Chondrocyte (in vitro differentiated cells): ENCODE data around the gene TXN2. TPM values are rescaled to one million over a fixed set of nuclear protein-coding genes. Genes with fewer than 3 reads are reported as not detected.
A peak's percentile ranks its signal among the peaks of the same experiment; 100 is the strongest.

Source experiments
- DNase-seq: peaks from one replicate; pipeline ENCODE4 v3.0.0; 2021; ENCODE audit warnings: mixed read lengths, low spot score
- H3K27ac Mint-ChIP-seq: one replicate; pipeline ENCODE4 v1.8.0; 2021; ENCODE audit warnings: mild to moderate bottlenecking, moderate library complexity, mixed read lengths; ENCODE audit not compliant: unreplicated experiment
- H3K27me3 Mint-ChIP-seq: 2 replicates; pipeline ENCODE4 v1.8.0; 2021; ENCODE audit warnings: low read depth, mixed read lengths
- H3K36me3 Mint-ChIP-seq: 2 replicates; pipeline ENCODE4 v1.8.0; 2021; ENCODE audit warnings: low read depth, mixed read lengths
- H3K4me1 Mint-ChIP-seq: 2 replicates; pipeline ENCODE4 v1.8.0; 2021; ENCODE audit warnings: low read depth, mild to moderate bottlenecking, mixed read lengths
- H3K4me3 Mint-ChIP-seq: one replicate; pipeline ENCODE4 v1.8.0; 2021; ENCODE audit warnings: mild to moderate bottlenecking, moderate library complexity, mixed read lengths; ENCODE audit not compliant: unreplicated experiment
- H3K9me3 Mint-ChIP-seq: 2 replicates; pipeline ENCODE4 v1.8.0; 2021; ENCODE audit warnings: low read depth, mixed read lengths
- total RNA-seq: library from RNA; stranded (reverse); gene quantifications from 3 replicates; pipeline ENCODE4 v1.2.1, GENCODE V29; 2021
- TF ChIP-seq, protein P1 (sequence below): fragments of 200-600 bp; sonication (generic); IDR thresholded peaks from 2 replicates; pipeline ENCODE4 v1.5.0; 2021; ENCODE audit warnings: antibody characterized with exemption, mild to moderate bottlenecking, moderate library complexity

TXN2 gene
- total RNA-seq, 1 donor from 2014 or later: 48.5 TPM

DNA sequence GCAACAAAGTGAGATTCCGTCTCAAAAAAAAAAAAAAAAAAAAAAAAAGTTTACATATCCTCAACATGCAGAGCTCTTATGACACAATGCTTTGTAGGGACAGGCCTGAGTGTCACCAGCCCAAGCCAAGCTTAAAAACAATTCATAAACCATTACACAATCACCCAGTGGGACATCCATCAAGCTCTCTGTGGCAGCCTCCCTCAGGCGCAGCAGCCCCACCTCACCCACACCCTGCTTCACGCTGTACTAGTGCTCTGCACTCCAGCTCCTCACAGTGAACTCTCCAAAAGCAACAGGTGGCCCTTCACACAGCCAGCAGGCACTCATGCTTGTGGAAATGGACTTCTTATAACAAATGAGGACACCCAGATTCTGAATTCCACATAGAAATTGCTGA, 28.9 kb upstream of the TXN2 start:
- TF ChIP-seq, protein P1, sequence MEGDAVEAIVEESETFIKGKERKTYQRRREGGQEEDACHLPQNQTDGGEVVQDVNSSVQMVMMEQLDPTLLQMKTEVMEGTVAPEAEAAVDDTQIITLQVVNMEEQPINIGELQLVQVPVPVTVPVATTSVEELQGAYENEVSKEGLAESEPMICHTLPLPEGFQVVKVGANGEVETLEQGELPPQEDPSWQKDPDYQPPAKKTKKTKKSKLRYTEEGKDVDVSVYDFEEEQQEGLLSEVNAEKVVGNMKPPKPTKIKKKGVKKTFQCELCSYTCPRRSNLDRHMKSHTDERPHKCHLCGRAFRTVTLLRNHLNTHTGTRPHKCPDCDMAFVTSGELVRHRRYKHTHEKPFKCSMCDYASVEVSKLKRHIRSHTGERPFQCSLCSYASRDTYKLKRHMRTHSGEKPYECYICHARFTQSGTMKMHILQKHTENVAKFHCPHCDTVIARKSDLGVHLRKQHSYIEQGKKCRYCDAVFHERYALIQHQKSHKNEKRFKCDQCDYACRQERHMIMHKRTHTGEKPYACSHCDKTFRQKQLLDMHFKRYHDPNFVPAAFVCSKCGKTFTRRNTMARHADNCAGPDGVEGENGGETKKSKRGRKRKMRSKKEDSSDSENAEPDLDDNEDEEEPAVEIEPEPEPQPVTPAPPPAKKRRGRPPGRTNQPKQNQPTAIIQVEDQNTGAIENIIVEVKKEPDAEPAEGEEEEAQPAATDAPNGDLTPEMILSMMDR: no peak
- Mint-ChIP-seq H3K27me3 (no peaks in the 10 kb centered on the region), H3K27ac (no peak overlapping the region), H3K4me1 (peaks cover 12% of the 10 kb centered on the region), H3K36me3 (peaks cover 34% of the 10 kb centered on the region), H3K9me3 (peaks cover 2% of the 10 kb centered on the region), H3K4me3 (no peak overlapping the region)
- no peak for DNase-seq

DNA sequence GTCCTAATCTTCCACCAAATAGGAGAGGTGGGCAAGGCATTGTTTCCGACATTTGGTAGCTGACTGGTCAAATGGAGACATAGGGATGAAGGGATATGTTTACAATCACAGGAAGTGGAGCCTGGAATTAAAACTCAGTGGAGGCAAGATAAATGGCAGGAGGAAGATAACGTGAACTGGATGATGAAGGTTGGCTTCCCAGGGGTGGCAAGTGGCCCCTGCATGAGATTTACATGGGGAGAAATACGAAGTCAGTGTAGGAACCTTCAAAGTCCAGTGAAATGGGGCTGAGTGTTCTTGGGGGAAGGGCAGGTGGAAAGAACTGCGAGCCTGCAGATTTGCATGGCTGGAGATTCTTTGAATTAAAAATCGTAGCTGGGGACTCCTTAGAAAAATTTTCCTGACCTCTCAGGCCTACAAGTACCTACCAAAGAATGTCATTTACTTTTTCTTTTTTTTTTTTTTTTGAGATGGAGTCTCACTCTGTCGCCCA, 26.1 kb upstream of the TXN2 start:
- peaks cover 20% of the 10 kb centered on the region for H3K4me1 Mint-ChIP-seq
- H3K9me3 Mint-ChIP-seq: peaks cover 2% of the 10 kb centered on the region
- H3K27me3 Mint-ChIP-seq: no peaks in the 10 kb centered on the region
- H3K4me3 Mint-ChIP-seq: peak overlapping the region; percentile 63
- H3K36me3 Mint-ChIP-seq: peaks cover 21% of the 10 kb centered on the region
- TF ChIP-seq, protein P1: no peak
- H3K27ac Mint-ChIP-seq: peak overlapping the region; percentile 66
- DNase-seq: no peak

DNA sequence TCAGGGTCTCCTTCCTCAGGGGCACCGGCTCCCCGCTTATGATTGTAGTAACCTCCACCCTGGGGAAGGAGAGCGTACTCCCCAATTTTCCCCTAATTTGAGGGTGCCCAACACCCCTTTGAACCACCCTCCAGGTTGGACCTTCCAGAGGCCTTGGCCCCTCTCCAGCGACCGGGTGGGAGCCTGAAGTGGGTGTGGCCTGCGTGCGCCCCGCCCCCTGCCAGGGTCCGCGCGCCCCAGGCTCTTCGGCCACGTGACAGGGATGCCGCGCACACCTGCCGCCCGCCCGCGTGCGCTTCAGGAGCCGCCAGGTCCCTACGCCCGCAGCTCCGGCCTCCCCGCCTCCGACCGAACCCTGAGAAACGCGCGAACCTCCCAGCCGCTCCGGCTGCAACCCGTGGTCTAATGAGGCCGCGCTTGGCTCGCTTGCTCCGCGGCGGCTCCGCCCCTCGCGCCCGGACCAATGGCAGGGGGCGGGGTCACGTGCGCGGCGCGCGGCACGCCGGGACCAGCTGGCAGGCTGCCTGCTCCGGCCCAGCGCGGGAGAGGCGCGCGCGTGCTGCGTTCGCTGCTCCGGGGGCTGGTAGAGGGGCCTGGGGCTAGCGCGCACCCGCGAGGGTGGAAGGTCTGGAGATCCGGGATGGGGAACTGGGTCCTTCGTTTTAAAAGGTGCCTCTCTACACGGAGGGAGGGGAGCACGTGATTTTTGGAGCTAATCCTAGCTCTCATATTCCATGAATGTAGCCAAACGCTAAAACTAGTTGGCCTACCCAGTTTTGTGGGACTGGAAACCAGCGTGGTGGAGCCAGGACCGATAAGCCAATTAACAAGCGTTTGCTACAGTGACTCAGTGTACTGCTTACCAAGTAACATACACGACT, 25.4 kb upstream of the TXN2 start, which contains the start of gene FOXRED2:
Gene FOXRED2 (minus strand): TSS at position 404 of the 881 bp plus-strand sequence. CDS start 618 bp downstream, outside the sequence.
- Mint-ChIP-seq H3K27me3 (no peaks in the 10 kb centered on the region), H3K4me3 (peak within 1 kb of the TSS; percentile 63), H3K36me3 (peaks cover 14% of the 10 kb centered on the region), H3K27ac (peak within 1 kb of the TSS; percentile 66), H3K9me3 (peaks cover 2% of the 10 kb centered on the region), H3K4me1 (peaks cover 20% of the 10 kb centered on the region)
- peak; percentile 95 for DNase-seq
- TF ChIP-seq, protein P1: no peak

DNA sequence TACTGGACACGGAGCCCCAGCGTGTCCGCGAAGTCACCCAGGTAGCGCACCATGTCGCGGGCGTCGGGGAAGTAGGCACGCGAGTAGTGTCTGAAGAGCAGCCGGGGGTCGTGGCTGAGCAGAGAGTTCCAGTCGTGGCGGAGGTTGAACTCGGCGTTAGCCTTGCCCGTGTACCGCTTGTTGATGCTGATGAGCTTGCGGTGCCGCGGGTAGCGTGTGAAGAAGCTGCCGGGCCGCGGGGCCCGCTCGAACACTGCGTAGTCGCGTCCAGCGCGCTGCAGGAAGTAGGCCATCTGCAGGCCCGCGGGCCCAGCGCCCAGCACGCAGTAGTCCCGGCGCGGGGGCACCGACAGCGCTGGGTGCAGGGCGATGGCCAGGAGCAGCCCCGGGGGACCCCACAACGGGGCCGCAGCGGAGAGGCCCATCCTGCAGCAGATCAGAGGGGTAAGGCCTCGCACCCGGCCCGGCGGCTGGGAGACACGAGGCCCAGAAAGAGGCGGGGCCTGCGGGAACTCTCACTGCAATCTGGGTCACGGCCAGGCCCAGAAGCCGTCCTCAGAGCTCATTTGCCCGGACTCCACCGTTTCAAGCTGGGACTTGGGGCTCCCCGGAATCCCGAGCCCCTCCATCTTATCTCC, 24.7 kb upstream of the TXN2 start:
- no peak overlapping the region for H3K27ac Mint-ChIP-seq
- TF ChIP-seq, protein P1: no peak
- H3K36me3 Mint-ChIP-seq: peaks cover 10% of the 10 kb centered on the region
- H3K4me1 Mint-ChIP-seq: peaks cover 20% of the 10 kb centered on the region
- peak overlapping the region; percentile 63 for H3K4me3 Mint-ChIP-seq
- no peaks in the 10 kb centered on the region for H3K27me3 Mint-ChIP-seq
- DNase-seq: no peak
- peaks cover 2% of the 10 kb centered on the region for H3K9me3 Mint-ChIP-seq

DNA sequence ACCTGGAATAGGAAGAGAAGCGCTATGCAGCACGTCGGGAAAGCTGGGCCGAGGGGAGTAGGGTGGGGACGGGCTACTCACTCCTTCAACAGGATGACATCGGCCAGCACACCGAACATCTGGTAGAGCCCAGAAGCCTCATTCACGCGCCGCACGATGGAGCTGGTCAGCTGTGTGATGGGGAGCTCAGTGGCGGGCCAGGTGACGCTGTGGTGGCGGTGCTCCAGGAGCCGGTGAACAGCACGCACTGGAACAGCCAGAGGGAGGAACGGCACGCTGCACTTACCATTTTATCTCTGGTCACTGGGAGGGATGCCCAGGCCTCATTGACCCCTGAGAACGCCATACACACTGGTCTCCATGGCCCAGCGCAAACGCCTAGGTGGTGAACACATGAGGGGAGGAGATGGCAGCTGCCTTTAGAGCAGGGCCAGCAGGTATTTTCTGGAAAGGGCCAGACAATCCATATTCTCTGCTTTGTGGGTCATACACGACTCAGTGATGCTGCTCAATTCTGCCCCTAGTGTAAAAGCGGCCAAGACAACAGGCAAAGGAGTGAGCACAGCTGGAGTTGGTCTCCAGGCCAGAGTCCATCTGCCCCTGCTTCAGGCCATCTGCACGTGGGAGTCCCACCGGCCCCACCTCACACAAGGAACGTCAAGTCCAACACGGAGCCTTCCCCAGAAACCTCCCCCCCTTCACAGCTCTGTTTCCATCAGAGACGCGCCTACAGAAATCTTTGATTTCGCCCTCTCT, 16.6 kb upstream of the TXN2 start:
- H3K4me1 Mint-ChIP-seq: no peaks in the 10 kb centered on the region
- peaks cover 13% of the 10 kb centered on the region for H3K36me3 Mint-ChIP-seq
- no peaks in the 10 kb centered on the region for H3K9me3 Mint-ChIP-seq
- TF ChIP-seq, protein P1: peak; percentile 23
- H3K27ac Mint-ChIP-seq: no peak overlapping the region
- no peaks in the 10 kb centered on the region for H3K27me3 Mint-ChIP-seq
- DNase-seq: no peak
- H3K4me3 Mint-ChIP-seq: no peak overlapping the region
